ENCODE results near the gene SEMA4B.
A peak's percentile ranks its signal among the peaks of the same experiment; 100 is the strongest.

Gene SEMA4B

GRCh38 chr15:90225504-90226234 lies 24.5 kb downstream of the SEMA4B start:
- no peak for DNase-seq (ENCODE audit: low spot score)

DNA sequence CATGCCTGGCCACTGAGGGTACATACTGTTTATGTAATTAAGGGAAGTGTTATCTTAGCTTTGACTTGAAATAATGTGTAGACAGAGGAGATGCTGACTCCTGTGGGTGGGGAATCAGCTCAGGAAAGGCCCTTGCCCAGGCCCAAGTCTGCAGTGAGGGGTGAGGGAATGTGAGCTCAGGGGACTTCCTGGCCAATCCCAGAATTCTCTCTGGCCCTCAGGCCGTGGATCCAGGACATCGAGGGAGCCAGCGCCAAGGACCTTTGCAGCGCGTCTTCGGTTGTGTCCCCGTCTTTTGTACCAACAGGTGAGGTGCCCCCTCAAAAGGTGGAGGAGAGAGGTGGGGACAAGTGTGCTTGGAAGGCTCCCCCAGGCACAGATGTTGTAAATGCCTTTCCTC lies 26.2 kb downstream of the SEMA4B start:
- DNase-seq (ENCODE audit: low spot score): no peak

DNA sequence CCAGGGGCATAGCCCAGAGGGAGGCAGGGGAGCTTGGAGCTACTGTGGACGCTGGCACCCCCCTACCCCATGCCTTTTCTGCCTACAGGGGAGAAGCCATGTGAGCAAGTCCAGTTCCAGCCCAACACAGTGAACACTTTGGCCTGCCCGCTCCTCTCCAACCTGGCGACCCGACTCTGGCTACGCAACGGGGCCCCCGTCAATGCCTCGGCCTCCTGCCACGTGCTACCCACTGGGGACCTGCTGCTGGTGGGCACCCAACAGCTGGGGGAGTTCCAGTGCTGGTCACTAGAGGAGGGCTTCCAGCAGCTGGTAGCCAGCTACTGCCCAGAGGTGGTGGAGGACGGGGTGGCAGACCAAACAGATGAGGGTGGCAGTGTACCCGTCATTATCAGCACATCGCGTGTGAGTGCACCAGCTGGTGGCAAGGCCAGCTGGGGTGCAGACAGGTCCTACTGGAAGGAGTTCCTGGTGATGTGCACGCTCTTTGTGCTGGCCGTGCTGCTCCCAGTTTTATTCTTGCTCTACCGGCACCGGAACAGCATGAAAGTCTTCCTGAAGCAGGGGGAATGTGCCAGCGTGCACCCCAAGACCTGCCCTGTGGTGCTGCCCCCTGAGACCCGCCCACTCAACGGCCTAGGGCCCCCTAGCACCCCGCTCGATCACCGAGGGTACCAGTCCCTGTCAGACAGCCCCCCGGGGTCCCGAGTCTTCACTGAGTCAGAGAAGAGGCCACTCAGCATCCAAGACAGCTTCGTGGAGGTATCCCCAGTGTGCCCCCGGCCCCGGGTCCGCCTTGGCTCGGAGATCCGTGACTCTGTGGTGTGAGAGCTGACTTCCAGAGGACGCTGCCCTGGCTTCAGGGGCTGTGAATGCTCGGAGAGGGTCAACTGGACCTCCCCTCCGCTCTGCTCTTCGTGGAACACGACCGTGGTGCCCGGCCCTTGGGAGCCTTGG lies 27.0 kb downstream of the SEMA4B start:
- DNase-seq (ENCODE audit: low spot score): no peak

DNA sequence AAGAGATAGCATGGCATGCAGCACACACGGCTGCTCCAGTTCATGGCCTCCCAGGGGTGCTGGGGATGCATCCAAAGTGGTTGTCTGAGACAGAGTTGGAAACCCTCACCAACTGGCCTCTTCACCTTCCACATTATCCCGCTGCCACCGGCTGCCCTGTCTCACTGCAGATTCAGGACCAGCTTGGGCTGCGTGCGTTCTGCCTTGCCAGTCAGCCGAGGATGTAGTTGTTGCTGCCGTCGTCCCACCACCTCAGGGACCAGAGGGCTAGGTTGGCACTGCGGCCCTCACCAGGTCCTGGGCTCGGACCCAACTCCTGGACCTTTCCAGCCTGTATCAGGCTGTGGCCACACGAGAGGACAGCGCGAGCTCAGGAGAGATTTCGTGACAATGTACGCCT lies 27.8 kb downstream of the SEMA4B start:
- no peak for DNase-seq (ENCODE audit: low spot score)

DNA sequence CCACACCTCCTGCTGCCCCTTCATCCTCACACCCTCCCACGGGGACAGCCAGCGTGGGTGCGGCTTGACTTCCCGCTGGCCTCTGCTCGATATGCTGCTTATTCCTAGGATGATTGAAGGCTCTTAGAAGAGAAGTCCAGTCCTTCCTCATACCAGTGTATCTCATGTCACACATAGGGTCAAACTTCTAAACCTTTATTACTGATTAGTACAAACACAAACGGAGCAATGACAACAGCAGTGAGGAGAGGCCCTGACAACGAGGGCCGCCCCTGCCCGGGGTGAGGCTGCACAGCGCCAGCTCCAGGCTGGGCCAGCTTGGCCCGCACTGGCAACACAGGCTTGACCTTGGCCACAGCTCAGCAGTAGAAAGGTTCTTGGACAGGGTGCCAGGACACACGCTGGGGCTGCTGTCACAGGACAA lies 29.0 kb downstream of the SEMA4B start:
- no peak for DNase-seq (ENCODE audit: low spot score)

DNA sequence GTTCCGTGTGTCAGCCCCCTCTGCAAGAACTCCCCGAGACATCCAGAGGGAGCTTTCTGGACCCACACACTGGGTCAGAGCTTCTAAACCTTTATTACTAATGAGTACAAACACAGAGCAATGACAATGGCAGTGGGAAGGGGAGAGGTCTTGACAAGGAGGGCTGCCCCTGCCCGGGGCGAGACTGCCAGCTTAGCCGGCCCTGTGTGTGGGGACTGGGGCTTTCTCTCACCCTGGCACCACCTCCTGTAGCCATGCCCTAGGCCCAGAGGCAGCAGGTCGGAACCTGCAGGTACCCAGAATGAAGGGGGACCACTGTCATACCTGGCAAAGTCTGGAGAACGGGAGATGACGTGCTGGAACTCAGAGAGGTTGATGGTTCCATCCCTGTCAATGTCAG lies 29.5 kb downstream of the SEMA4B start:
- DNase-seq (ENCODE audit: low spot score): no peak

- DNase-seq (ENCODE audit: low spot score): no peak
These were observed 30.2 kb downstream of the SEMA4B start for GRCh38 chr15:90231028-90232017.

GRCh38 chr15:90232196-90232595 lies 31.1 kb downstream of the SEMA4B start:
- DNase-seq (ENCODE audit: low spot score): no peak

GRCh38 chr15:90232941-90233386 lies 31.8 kb downstream of the SEMA4B start:
- no peak for DNase-seq (ENCODE audit: low spot score)

GRCh38 chr15:90233387-90234095 lies 32.4 kb downstream of the SEMA4B start, which contains the start of gene CIB1:
CIB1 (minus strand) TSS chr15:90233941; CDS start chr15:90233885, 56 bp downstream.
- peak; percentile 97 for DNase-seq (ENCODE audit: low spot score)

GRCh38 chr15:90234096-90234988 lies 33.2 kb downstream of the SEMA4B start, which contains the start of gene GDPGP1:
GDPGP1 (plus strand) TSS chr15:90234209; CDS start chr15:90240909, 6,700 bp downstream.
- DNase-seq (ENCODE audit: low spot score): peak; percentile 98

- no peak for DNase-seq (ENCODE audit: low spot score)
These were observed 38.2 kb downstream of the SEMA4B start for GRCh38 chr15:90239371-90239770.

- DNase-seq (ENCODE audit: low spot score): no peak
These were observed 39.7 kb downstream of the SEMA4B start for GRCh38 chr15:90240856-90241255.

GRCh38 chr15:90241343-90242192 lies 40.4 kb downstream of the SEMA4B start:
- DNase-seq (ENCODE audit: low spot score): no peak

- no peak for DNase-seq (ENCODE audit: low spot score)
These were observed 43.0 kb downstream of the SEMA4B start for GRCh38 chr15:90243943-90244639.

GRCh38 chr15:90248789-90249202 lies 47.7 kb downstream of the SEMA4B start:
- no peak for DNase-seq (ENCODE audit: low spot score)

DNA sequence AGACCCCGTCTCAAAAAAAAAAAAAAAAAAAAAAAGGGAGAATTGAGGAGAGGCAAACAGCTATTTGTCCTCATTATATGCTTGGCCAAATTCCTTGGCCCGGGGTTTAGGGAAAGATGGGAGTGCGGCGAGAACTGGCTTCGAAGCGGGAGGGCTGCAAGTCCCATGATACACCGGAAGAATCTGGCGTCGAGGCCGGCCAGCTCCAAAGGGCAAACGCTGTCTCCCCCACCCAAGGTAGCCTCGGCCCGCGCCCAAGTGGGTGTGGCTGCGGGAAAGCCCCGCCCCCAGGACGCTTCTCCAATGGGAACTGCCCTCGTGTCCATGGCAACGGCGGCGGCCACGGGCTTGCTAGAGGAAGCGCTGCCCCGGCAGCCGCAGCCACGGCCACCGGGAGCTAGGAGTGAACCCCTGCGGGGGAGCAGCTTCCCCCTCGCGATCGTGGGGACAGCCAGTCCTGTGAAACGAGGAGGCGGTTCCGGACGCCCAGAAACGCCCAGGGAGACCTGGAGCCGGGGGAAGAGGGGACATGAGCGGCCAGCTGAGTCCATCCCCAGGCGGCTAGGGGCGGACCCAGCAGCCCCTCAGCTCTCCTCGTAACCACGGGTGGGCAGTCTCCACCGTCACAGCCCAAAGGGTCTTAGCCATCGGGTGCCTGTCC lies 48.2 kb downstream of the SEMA4B start, which contains the start of gene TTLL13:
Gene TTLL13 (plus strand): TSS at position 354 of the 661 bp plus-strand sequence. CDS start 1,075 bp downstream, outside the sequence.
- DNase-seq (ENCODE audit: low spot score): peak; percentile 95

Measured in HuH-7.5 (cell line).